Measurements from ENCODE around the gene C9orf43.

DNA sequence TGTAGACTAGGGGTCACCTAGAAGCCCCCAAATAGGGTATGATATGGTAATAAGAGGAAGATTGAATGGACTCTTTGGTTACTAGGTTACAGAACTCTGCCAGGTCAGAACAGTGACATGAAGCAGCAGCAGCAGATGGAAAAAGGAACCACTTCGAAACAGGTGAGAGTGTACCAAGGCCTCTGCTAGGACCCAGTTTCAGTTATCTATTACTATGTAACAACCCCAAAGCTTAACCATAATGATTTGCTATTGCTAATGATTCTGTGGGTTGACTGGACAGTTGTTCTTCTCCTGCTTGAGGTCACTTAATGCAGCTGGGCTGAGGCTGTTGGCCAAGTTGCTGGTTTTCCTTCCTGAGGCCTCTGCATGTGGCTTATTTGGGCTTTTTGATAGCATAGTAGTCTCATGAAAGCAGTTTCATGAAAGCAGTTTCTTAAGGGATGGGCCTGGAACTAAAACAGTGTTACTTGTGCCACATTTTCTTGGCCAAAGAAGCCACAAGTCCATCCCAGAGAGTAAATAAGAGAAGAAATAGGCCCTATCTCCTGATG, 17.6 kb downstream of the C9orf43 start:
- TF ChIP-seq CTCF (conservative IDR thresholded peaks at IDR 0.05 in 1 of 2, IDR thresholded peaks at IDR 0.05 in 1 of 2; ENCODE audit: extremely low read depth in 1 of 2, insufficient read depth in 1 of 2, low read depth in 1 of 2, low read length in 2 of 2): no peak
- no peak for TF ChIP-seq EZH2 (IDR thresholded peaks at IDR 0.05; ENCODE audit: borderline replicate concordance, low read length)

All from mammary epithelial cell (primary cell).